Mesenchymal stem cell (in vitro differentiated cells and primary cell): ENCODE measurements around the gene UNC13A.
A peak's percentile ranks its signal among the peaks of the same experiment; 100 is the strongest.

Experiments
- DNase-seq: peaks from one replicate; pipeline ENCODE4 v3.0.0-alpha.2; 2013
- H2AFZ ChIP-seq: one replicate; pipeline ENCODE4 v1.6.1; 2013; ENCODE audit warnings: low read depth, mild to moderate bottlenecking, control low read depth, inconsistent platforms, low read length, moderate library complexity
- H2AK5ac ChIP-seq: 2 replicates; pipeline ENCODE4 v1.6.1; 2013; ENCODE audit warnings: low read length, moderate library complexity, mild to moderate bottlenecking, inconsistent platforms; ENCODE audit not compliant: severe bottlenecking
- H2BK120ac ChIP-seq: one replicate; pipeline ENCODE4 v1.6.1; 2013; ENCODE audit warnings: low read depth, mild to moderate bottlenecking, inconsistent platforms, low read length, moderate library complexity
- H2BK12ac ChIP-seq, 2 experiments: one replicate each; pipeline ENCODE4 v1.6.1; 2013; ENCODE audit warnings: inconsistent platforms in 2 of 2, low read length in 2 of 2, mild to moderate bottlenecking in 2 of 2, moderate library complexity in 2 of 2, control low read depth in 1 of 2
- H2BK15ac ChIP-seq: one replicate; pipeline ENCODE4 v1.6.1; 2013; ENCODE audit warnings: mild to moderate bottlenecking, low read depth, inconsistent platforms; ENCODE audit not compliant: poor library complexity, severe bottlenecking
- H2BK5ac ChIP-seq: 2 replicates; pipeline ENCODE4 v1.6.1; 2013; ENCODE audit warnings: low read depth, mild to moderate bottlenecking, low read length, control low read depth, inconsistent platforms; ENCODE audit not compliant: poor library complexity, severe bottlenecking
- H3K14ac ChIP-seq, 2 experiments: one replicate each; pipeline ENCODE4 v1.6.1; 2013; ENCODE audit warnings: inconsistent platforms in 2 of 2, low read length in 2 of 2, control low read depth in 1 of 2, mild to moderate bottlenecking in 1 of 2, moderate library complexity in 1 of 2
- H3K18ac ChIP-seq, 2 experiments: one replicate each; pipeline ENCODE4 v1.6.1; 2013; ENCODE audit warnings: inconsistent platforms in 2 of 2, low read length in 2 of 2, control low read depth in 1 of 2, low read depth in 1 of 2, mild to moderate bottlenecking in 1 of 2
- H3K23ac ChIP-seq, 2 experiments: one replicate each; pipeline ENCODE4 v1.6.1; 2013; ENCODE audit warnings: inconsistent platforms in 2 of 2, low read length in 2 of 2, mild to moderate bottlenecking in 2 of 2, moderate library complexity in 2 of 2, control low read depth in 1 of 2
- H3K27ac ChIP-seq: 2 replicates; pipeline ENCODE4 v1.5.1; 2013; ENCODE audit warnings: mild to moderate bottlenecking, moderate library complexity, low read length, control low read depth, inconsistent platforms; ENCODE audit not compliant: poor library complexity, severe bottlenecking
- H3K27me3 ChIP-seq, 2 experiments: 2 replicates each; pipeline versions ENCODE4 v1.6.1 to v1.7.0; 2013; ENCODE audit warnings: low read length in 2 of 2, mild to moderate bottlenecking in 2 of 2, moderate library complexity in 2 of 2, control low read depth in 1 of 2, inconsistent platforms in 1 of 2; ENCODE audit not compliant: control insufficient read depth in 1 of 2, insufficient read depth in 1 of 2
- H3K36me3 ChIP-seq, 2 experiments: 2 replicates each; pipeline versions ENCODE4 v1.6.1 to v1.7.0; 2013; ENCODE audit warnings: low read length in 2 of 2, control low read depth in 1 of 2, inconsistent platforms in 1 of 2, low read depth in 1 of 2, mild to moderate bottlenecking in 1 of 2; ENCODE audit not compliant: insufficient read depth in 2 of 2, control insufficient read depth in 1 of 2
- H3K4ac ChIP-seq, 2 experiments: one replicate each; pipeline ENCODE4 v1.6.1; 2013; ENCODE audit warnings: inconsistent platforms in 2 of 2, low read length in 2 of 2, mild to moderate bottlenecking in 2 of 2, moderate library complexity in 2 of 2, control low read depth in 1 of 2, low read depth in 1 of 2
- H3K4me1 ChIP-seq: 2 replicates; pipeline ENCODE4 v1.6.1; 2013; ENCODE audit warnings: low read depth, low read length, control low read depth; ENCODE audit not compliant: control insufficient read depth, insufficient read depth
- H3K4me2 ChIP-seq: 2 replicates; pipeline ENCODE4 v1.6.1; 2013; ENCODE audit warnings: low read length, mild to moderate bottlenecking, inconsistent platforms; ENCODE audit not compliant: poor library complexity, severe bottlenecking
- H3K4me3 ChIP-seq, 2 experiments: 2 replicates each; pipeline versions ENCODE4 v1.5.1 to v1.7.0; 2013; ENCODE audit warnings: low read length in 2 of 2, mild to moderate bottlenecking in 2 of 2, control low read depth in 1 of 2, low read depth in 1 of 2; ENCODE audit not compliant: insufficient read depth in 1 of 2
- H3K79me1 ChIP-seq: replicated peaks from 2 replicates; pipeline ENCODE4 v1.6.1; 2013; ENCODE audit warnings: mild to moderate bottlenecking, control low read depth, low read length, inconsistent platforms; ENCODE audit not compliant: poor library complexity, severe bottlenecking
- H3K9ac ChIP-seq: 2 replicates; pipeline ENCODE4 v1.7.0; 2013; ENCODE audit warnings: mild to moderate bottlenecking, low read length, moderate library complexity
- H3K9me3 ChIP-seq: 2 replicates; pipeline ENCODE4 v1.7.0; 2013; ENCODE audit warnings: mild to moderate bottlenecking, low read length; ENCODE audit not compliant: control insufficient read depth
- H4K8ac ChIP-seq: one replicate; pipeline ENCODE4 v1.6.1; 2013; ENCODE audit warnings: inconsistent platforms, mild to moderate bottlenecking, low read length, moderate library complexity
- H4K91ac ChIP-seq: one replicate; pipeline ENCODE4 v1.6.1; 2013; ENCODE audit warnings: mild to moderate bottlenecking, low read length, inconsistent platforms
- WGBS: methylation state at CpG from one replicate; pipeline ENCODE4 v1.1.7; 2013; ENCODE audit warnings: mixed read lengths; 5-methylcytosine and 5-hydroxymethylcytosine counted together

Gene UNC13A

DNA sequence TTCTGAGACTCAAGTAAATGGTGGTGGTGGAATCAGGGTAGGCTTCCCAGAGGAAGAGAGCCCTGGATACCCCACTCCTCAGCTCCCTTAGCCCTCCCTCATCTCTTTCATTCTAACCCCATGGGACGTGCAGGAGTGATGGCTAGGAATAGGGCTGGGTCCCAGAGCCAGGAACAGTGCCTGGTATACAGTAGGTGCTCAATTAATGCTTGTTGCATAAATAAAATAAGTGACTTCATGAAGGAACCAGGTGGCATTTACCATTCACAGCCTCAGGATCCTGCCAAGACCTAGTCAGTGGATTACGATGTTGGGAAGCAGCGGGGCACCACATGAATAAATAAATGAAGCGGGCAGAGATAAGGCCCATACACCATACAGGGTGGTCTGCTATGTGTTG lies 3.9 kb downstream of the UNC13A start:
- Histone ChIP-seq H3K4me1 (peaks cover 29% of the 10 kb centered on the region), H3K36me3 (no peaks in the 10 kb centered on the region), H2BK12ac (no peak overlapping the region), H3K4me3 (no peak overlapping the region), H3K18ac (no peak overlapping the region), H3K79me1 (no peaks in the 10 kb centered on the region), H4K8ac (no peak overlapping the region), H3K9ac (no peak overlapping the region), H2BK5ac (no peak overlapping the region), H3K4me2 (no peak overlapping the region), H2BK15ac (no peak overlapping the region), H3K4ac (no peak overlapping the region), H3K27me3 (peaks cover 60 to 85% of the 10 kb centered on the region in 2 experiments), H3K23ac (no peak overlapping the region), H3K27ac (no peak overlapping the region), H3K9me3 (no peaks in the 10 kb centered on the region), H4K91ac (no peak overlapping the region), H3K14ac (no peak overlapping the region), H2AFZ (no peak overlapping the region), H2AK5ac (no peak overlapping the region), H2BK120ac (no peak overlapping the region)
- no peak for DNase-seq
- 78% methylated on average over 4 of the region's 4 CpGs for WGBS

DNA sequence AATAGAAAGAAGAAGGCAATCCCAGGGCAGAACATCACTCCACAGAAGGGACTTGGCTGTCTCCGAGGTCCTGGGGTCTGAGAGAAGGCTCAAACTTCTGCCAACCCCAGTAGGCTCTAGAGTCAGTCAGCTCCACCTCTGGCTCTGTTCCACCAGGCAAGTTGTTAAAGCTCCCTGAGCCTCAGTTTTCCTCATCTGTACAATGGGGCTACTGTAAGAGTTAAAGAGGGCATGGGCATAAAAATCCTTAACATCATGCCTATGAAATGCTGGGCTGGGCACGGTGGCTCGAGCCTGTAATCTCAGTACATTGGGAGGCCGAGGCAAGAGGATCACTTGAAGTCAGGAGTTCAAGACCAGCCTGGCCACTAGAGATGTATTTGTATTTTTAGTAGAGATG lies 5.1 kb downstream of the UNC13A start:
- Histone ChIP-seq H3K79me1 (no peaks in the 10 kb centered on the region), H3K9ac (no peak overlapping the region), H4K91ac (no peak overlapping the region), H3K4me1 (peaks cover 26% of the 10 kb centered on the region), H3K36me3 (no peaks in the 10 kb centered on the region), H3K27ac (no peak overlapping the region), H3K4me2 (no peak overlapping the region), H3K18ac (no peak overlapping the region), H4K8ac (no peak overlapping the region), H2BK12ac (no peak overlapping the region), H3K9me3 (no peaks in the 10 kb centered on the region), H3K14ac (no peak overlapping the region), H2AK5ac (no peak overlapping the region), H2BK15ac (no peak overlapping the region), H2BK120ac (no peak overlapping the region), H3K23ac (no peak overlapping the region), H2AFZ (no peak overlapping the region), H3K4ac (no peak overlapping the region), H3K27me3 (peaks cover 57 to 82% of the 10 kb centered on the region in 2 experiments), H3K4me3 (no peak overlapping the region), H2BK5ac (no peak overlapping the region)
- WGBS = 87% methylated on average over 3 of the region's 4 CpGs
- DNase-seq = no peak

DNA sequence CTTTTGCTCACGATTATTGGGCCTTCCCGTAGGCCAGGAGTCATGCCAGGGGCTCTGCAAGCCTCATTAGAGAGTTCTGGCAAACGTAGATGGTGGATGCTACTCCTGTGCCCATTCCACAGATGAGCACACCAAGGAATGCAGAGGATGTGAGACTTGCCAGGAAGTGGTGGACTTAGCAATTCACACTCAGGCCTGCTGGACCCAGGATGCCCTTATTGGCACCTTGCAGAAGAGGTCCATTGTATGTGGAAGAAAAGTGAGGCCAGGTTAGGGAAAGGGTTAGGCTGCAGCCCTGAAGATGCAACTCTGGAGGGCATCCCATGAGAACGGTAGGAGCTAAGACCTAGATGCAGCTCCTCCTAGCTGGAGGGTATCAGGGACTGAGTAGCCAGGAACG lies 5.9 kb downstream of the UNC13A start:
- peaks cover 55 to 80% of the 10 kb centered on the region in 2 experiments for H3K27me3 ChIP-seq
- peaks cover 21% of the 10 kb centered on the region for H3K4me1 ChIP-seq
- no peak overlapping the region for H2BK12ac ChIP-seq
- no peak overlapping the region for H4K91ac ChIP-seq
- H3K9me3 ChIP-seq = no peaks in the 10 kb centered on the region
- no peak overlapping the region for H3K18ac ChIP-seq
- H2AFZ ChIP-seq = no peak overlapping the region
- H3K4me3 ChIP-seq = no peak overlapping the region
- no peak overlapping the region for H3K4me2 ChIP-seq
- no peaks in the 10 kb centered on the region for H3K36me3 ChIP-seq
- H4K8ac ChIP-seq = no peak overlapping the region
- H3K14ac ChIP-seq = no peak overlapping the region
- H3K27ac ChIP-seq = no peak overlapping the region
- H2BK5ac ChIP-seq = no peak overlapping the region
- no peak overlapping the region for H2BK15ac ChIP-seq
- H3K9ac ChIP-seq = no peak overlapping the region
- no peak overlapping the region for H2AK5ac ChIP-seq
- no peak overlapping the region for H3K4ac ChIP-seq
- no peak overlapping the region for H3K23ac ChIP-seq
- WGBS = 67% methylated on average over 5 of the region's 5 CpGs
- no peak overlapping the region for H2BK120ac ChIP-seq
- DNase-seq = no peak
- H3K79me1 ChIP-seq = no peaks in the 10 kb centered on the region

DNA sequence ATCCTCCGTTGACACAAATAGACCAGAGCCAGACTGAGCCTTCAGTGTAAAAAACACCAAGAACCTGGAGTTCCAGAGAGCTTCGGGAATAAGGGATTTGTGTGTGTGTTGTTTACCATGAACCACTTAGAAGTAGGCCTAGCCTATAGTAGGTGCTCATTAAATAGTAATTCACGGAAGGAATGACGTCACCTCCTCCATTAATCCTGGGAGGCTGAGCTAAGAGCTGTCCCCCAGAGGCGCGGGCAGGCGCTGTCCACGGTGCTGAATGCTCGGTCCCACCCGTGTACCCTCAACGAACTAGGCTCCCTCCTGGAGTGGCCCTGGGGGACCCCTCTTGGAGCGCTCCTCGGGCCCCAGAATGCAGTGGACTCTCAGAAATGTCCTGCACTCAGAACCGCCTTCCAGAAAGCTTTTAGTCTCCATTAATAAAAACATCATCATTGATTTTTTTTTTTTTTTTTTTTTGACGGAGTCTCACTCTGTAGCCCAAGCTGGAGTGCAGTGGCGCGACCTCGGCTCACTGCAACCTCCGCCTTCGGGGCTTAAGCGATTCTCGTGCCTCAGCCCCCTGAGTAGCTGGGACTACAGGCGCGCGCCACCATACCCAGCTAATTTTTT lies 6.5 kb downstream of the UNC13A start:
- Histone ChIP-seq H2BK12ac (no peak overlapping the region), H3K23ac (no peak overlapping the region), H3K4me3 (no peak overlapping the region), H2AK5ac (no peak overlapping the region), H3K4ac (no peak overlapping the region), H3K4me2 (no peak overlapping the region), H4K91ac (no peak overlapping the region), H3K18ac (no peak overlapping the region), H3K27me3 (peaks cover 54 to 74% of the 10 kb centered on the region in 2 experiments), H3K9ac (no peak overlapping the region), H2BK120ac (no peak overlapping the region), H3K9me3 (no peaks in the 10 kb centered on the region), H3K14ac (no peak overlapping the region), H3K4me1 (peaks cover 15% of the 10 kb centered on the region), H4K8ac (no peak overlapping the region), H2AFZ (no peak overlapping the region), H2BK5ac (no peak overlapping the region), H2BK15ac (no peak overlapping the region), H3K79me1 (no peaks in the 10 kb centered on the region), H3K27ac (no peak overlapping the region), H3K36me3 (no peaks in the 10 kb centered on the region)
- 38% methylated on average over 24 of the region's 25 CpGs for WGBS
- DNase-seq = peak; percentile 78
